Vagina (tissue), 2 donors: Measurements from ENCODE around the gene SST.

ENCODE experiments used
- POLR2A ChIP-seq, 2 donors: fragments of 450-650 bp; IDR thresholded peaks; one replicate each; pipeline ENCODE4 v1.6.1; 2017; ENCODE audit warnings: antibody characterized with exemption in 2 of 2, mild to moderate bottlenecking in 2 of 2, moderate library complexity in 2 of 2
- POLR2AphosphoS5 ChIP-seq, 2 donors: sonication (generic); formaldehyde crosslinking; IDR thresholded peaks; one replicate each; pipeline ENCODE4 v1.9.0; 2017; ENCODE audit warnings: antibody characterized with exemption in 2 of 2, mild to moderate bottlenecking in 2 of 2, low read depth in 1 of 2; ENCODE audit not compliant: insufficient read depth in 1 of 2
- TF ChIP-seq, protein P1 (sequence below), 3 experiments: fragments of 450-650 bp in 2 of 3; fragments of 200-600 bp in 1 of 3; sonication (generic) in 1 of 3; IDR thresholded peaks; one replicate each; pipeline ENCODE4 v1.5.1; 2017 to 2019; ENCODE audit warnings: antibody characterized with exemption in 3 of 3, mild to moderate bottlenecking in 2 of 3, moderate library complexity in 2 of 3

DNA sequence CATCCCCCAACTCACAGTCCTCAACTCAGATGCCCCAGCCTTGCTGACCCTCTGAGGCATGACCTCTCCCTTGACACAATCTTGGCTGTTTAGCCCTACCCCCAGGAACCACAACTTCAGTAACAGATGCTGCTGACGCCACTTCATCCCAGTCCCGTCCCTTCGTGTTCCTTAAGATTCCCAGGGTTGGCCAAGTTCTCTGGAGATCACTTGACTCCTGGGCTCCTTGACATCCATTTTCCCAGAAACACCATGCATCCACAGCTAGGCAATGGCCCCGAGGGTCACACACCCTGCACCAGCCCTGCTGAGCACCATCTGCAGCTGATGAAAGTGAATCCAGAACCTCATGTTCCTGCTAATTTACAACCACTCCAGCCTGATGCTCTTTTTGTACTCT lies 25.3 kb upstream of the SST start:
- TF ChIP-seq POLR2AphosphoS5 (IDR thresholded peaks at IDR 0.05; ENCODE audit: insufficient read depth in 1 of 2, low read depth in 1 of 2): no peak
- TF ChIP-seq, protein P1, sequence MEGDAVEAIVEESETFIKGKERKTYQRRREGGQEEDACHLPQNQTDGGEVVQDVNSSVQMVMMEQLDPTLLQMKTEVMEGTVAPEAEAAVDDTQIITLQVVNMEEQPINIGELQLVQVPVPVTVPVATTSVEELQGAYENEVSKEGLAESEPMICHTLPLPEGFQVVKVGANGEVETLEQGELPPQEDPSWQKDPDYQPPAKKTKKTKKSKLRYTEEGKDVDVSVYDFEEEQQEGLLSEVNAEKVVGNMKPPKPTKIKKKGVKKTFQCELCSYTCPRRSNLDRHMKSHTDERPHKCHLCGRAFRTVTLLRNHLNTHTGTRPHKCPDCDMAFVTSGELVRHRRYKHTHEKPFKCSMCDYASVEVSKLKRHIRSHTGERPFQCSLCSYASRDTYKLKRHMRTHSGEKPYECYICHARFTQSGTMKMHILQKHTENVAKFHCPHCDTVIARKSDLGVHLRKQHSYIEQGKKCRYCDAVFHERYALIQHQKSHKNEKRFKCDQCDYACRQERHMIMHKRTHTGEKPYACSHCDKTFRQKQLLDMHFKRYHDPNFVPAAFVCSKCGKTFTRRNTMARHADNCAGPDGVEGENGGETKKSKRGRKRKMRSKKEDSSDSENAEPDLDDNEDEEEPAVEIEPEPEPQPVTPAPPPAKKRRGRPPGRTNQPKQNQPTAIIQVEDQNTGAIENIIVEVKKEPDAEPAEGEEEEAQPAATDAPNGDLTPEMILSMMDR (IDR thresholded peaks at IDR 0.05): no peak
- TF ChIP-seq POLR2A (IDR thresholded peaks at IDR 0.05): no peak
